ACC112 (cell line): ENCODE results near the gene BMP6.
A peak's percentile ranks its signal among the peaks of the same experiment; 100 is the strongest.

Experiments used
- H2AFZ ChIP-seq: fragments of 200-600 bp; sonication (generic); one replicate; pipeline ENCODE4 v1.6.0; 2017; ENCODE audit warnings: antibody characterized with exemption, low read length; ENCODE audit not compliant: unreplicated experiment
- H3K27ac ChIP-seq: fragments of 200-600 bp; sonication (generic); 2 replicates; pipeline ENCODE4 v1.5.1; 2014; ENCODE audit warnings: low read depth, mild to moderate bottlenecking, antibody characterized with exemption, low read length, moderate library complexity
- H3K27me3 ChIP-seq: fragments of 200-600 bp; sonication (generic); 2 replicates; pipeline ENCODE4 v1.6.1; 2014; ENCODE audit warnings: mild to moderate bottlenecking, antibody characterized with exemption, low read length, moderate library complexity, mixed read lengths; ENCODE audit not compliant: insufficient read depth
- H3K36me3 ChIP-seq: fragments of 200-600 bp; sonication (generic); 2 replicates; pipeline ENCODE4 v1.6.1; 2016; ENCODE audit warnings: mild to moderate bottlenecking, antibody characterized with exemption, low read length, moderate library complexity, mixed read lengths; ENCODE audit not compliant: insufficient read depth
- H3K4me1 ChIP-seq: fragments of 200-600 bp; sonication (generic); one replicate; pipeline ENCODE4 v1.6.1; 2016; ENCODE audit warnings: low read length, mixed read lengths; ENCODE audit not compliant: insufficient read depth, unreplicated experiment, control insufficient read depth
- H3K4me3 ChIP-seq: fragments of 200-600 bp; sonication (generic); 2 replicates; pipeline ENCODE4 v1.5.1; 2014; ENCODE audit warnings: mild to moderate bottlenecking, low read depth, low read length
- H3K79me2 ChIP-seq: fragments of 200-600 bp; sonication (generic); one replicate; pipeline ENCODE4 v1.6.0; 2016; ENCODE audit warnings: low read length; ENCODE audit not compliant: control insufficient read depth, unreplicated experiment, insufficient read depth

The BMP6 gene

GRCh38 chr6:7825986-7826385 lies 100.1 kb downstream of the BMP6 start:
- H3K27ac ChIP-seq = no peak overlapping the region
- H3K27me3 ChIP-seq = no peaks in the 10 kb centered on the region
- no peak overlapping the region for H2AFZ ChIP-seq
- no peak overlapping the region for H3K4me3 ChIP-seq
- peaks cover 10% of the 10 kb centered on the region for H3K4me1 ChIP-seq
- H3K36me3 ChIP-seq = no peaks in the 10 kb centered on the region
- no peaks in the 10 kb centered on the region for H3K79me2 ChIP-seq

- Histone ChIP-seq H3K79me2 (no peaks in the 10 kb centered on the region), H3K27me3 (no peaks in the 10 kb centered on the region), H3K4me3 (no peak overlapping the region), H3K27ac (peak overlapping the region; percentile 25; the same call in 1 of the 2 replicates), H3K36me3 (no peaks in the 10 kb centered on the region), H3K4me1 (peaks cover 10% of the 10 kb centered on the region), H2AFZ (peak overlapping the region; percentile 75)
These were observed 101.2 kb downstream of the BMP6 start for GRCh38 chr6:7827142-7827541.

GRCh38 chr6:7828124-7828523 lies 102.2 kb downstream of the BMP6 start:
- no peaks in the 10 kb centered on the region for H3K79me2 ChIP-seq
- no peaks in the 10 kb centered on the region for H3K27me3 ChIP-seq
- no peaks in the 10 kb centered on the region for H3K36me3 ChIP-seq
- H2AFZ ChIP-seq = no peak overlapping the region
- no peak overlapping the region for H3K27ac ChIP-seq
- no peak overlapping the region for H3K4me3 ChIP-seq
- H3K4me1 ChIP-seq = peaks cover 10% of the 10 kb centered on the region

DNA sequence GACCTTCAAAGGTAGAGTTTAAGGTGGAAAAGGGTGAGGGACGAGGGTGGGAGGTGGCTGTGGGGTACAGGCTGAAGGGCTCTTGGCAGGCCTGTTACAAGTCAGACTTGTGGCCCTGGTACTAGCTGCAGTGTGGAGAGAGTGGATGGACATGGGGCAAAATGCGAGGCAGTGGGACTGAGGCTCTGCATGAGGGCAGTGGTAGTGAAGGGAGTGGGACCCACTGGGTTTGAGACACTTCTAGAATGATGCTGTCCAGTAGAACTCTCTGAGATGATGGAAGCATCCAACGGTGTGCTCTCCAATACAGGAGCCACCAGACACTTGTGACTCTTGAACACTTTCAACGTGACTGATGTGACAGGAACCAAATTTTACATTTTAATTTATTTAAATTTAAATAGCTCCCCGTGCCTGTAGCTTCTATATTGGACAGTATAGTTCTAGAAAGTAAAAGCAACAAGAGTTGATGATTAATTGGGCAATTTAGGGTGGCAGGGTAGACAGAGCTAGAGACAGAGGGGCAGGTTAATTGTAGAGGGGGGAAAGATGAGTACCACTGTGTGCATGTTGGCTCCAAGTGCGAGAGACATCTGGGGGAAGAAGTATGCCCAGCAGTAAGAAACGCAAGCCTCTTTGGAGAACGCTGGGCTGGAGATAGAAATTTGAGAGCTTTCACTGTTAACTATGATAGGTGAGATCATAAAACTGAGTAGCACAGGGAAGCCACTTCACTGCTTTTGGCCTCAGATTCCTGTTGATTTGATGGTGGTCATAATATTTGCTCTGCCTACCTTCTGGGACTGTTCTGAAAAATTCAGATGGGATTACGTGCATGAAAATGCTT lies 107.2 kb downstream of the BMP6 start:
- H3K4me1 ChIP-seq = no peaks in the 10 kb centered on the region
- H2AFZ ChIP-seq = no peak overlapping the region
- no peaks in the 10 kb centered on the region for H3K36me3 ChIP-seq
- no peak overlapping the region for H3K4me3 ChIP-seq
- H3K79me2 ChIP-seq = no peaks in the 10 kb centered on the region
- no peaks in the 10 kb centered on the region for H3K27me3 ChIP-seq
- H3K27ac ChIP-seq = no peak overlapping the region

- Histone ChIP-seq H3K4me1 (no peaks in the 10 kb centered on the region), H3K79me2 (no peaks in the 10 kb centered on the region), H3K27me3 (no peaks in the 10 kb centered on the region), H3K36me3 (no peaks in the 10 kb centered on the region), H3K4me3 (no peak overlapping the region), H2AFZ (no peak overlapping the region), H3K27ac (no peak overlapping the region)
These were observed 107.8 kb downstream of the BMP6 start for GRCh38 chr6:7833751-7834070.

GRCh38 chr6:7836371-7837026 lies 110.6 kb downstream of the BMP6 start:
- H3K4me3 ChIP-seq = no peak overlapping the region
- H3K27me3 ChIP-seq = no peaks in the 10 kb centered on the region
- H2AFZ ChIP-seq = no peak overlapping the region
- no peaks in the 10 kb centered on the region for H3K4me1 ChIP-seq
- H3K79me2 ChIP-seq = no peaks in the 10 kb centered on the region
- no peaks in the 10 kb centered on the region for H3K36me3 ChIP-seq
- no peak overlapping the region for H3K27ac ChIP-seq

GRCh38 chr6:7841781-7842468 lies 116.0 kb downstream of the BMP6 start:
- H3K27me3 ChIP-seq = no peaks in the 10 kb centered on the region
- H2AFZ ChIP-seq = no peak overlapping the region
- H3K27ac ChIP-seq = no peak overlapping the region
- H3K79me2 ChIP-seq = no peaks in the 10 kb centered on the region
- no peaks in the 10 kb centered on the region for H3K36me3 ChIP-seq
- peaks cover 8% of the 10 kb centered on the region for H3K4me1 ChIP-seq
- no peak overlapping the region for H3K4me3 ChIP-seq

GRCh38 chr6:7846966-7847818 lies 121.3 kb downstream of the BMP6 start:
- Histone ChIP-seq H3K36me3 (no peaks in the 10 kb centered on the region), H3K27me3 (no peaks in the 10 kb centered on the region), H3K27ac (peak overlapping the region; percentile 48), H3K79me2 (no peaks in the 10 kb centered on the region), H2AFZ (peak overlapping the region; percentile 59), H3K4me3 (no peak overlapping the region), H3K4me1 (peaks cover 20% of the 10 kb centered on the region)

DNA sequence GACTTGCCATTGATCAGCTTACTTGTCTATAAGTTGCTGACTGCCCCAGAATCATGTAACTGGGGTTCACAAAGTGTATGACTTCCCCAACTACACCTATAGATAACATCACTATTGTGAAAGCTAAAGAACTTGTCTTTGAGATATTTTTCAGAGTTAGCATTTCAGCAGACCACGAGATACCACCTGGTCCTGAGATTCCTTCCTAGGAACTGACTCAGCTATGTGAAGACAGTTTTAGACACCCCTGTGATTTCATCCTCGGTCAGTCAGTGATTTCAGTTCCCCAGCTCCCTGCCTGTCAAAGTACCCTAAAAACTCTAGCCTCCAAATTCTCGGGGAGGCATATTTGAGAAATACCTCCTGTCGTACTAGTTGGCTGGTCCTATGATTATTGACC lies 122.3 kb downstream of the BMP6 start:
- H3K27ac ChIP-seq = no peak overlapping the region
- H3K36me3 ChIP-seq = no peaks in the 10 kb centered on the region
- H3K27me3 ChIP-seq = no peaks in the 10 kb centered on the region
- H3K4me1 ChIP-seq = peaks cover 20% of the 10 kb centered on the region
- H3K4me3 ChIP-seq = no peak overlapping the region
- H2AFZ ChIP-seq = no peak overlapping the region
- H3K79me2 ChIP-seq = no peaks in the 10 kb centered on the region

DNA sequence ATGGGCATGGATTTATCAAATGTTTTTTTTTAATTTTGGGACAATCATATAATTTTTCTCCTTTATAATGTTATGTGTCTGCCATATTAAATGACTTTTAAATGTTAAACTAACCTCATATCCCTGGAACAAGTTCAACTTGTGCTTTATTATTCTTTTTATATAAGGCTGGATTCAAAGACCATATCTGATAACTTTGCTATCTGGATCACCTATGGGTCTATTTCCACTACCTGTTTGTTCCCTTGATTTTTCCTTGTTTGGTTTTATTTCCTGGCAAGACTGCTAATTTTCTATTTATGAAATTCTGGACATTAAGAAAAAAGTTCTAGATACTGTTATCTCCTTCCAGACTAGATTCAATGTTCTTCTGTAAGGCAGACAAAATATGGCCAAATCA lies 125.9 kb downstream of the BMP6 start:
- Histone ChIP-seq H3K27ac (no peak overlapping the region), H2AFZ (no peak overlapping the region), H3K36me3 (no peaks in the 10 kb centered on the region), H3K27me3 (no peaks in the 10 kb centered on the region), H3K4me3 (no peak overlapping the region), H3K4me1 (peaks cover 14% of the 10 kb centered on the region), H3K79me2 (no peaks in the 10 kb centered on the region)
